H54 (cell line): ENCODE results near the gene LDAH.

ENCODE experiments used
- DNase-seq: peaks from one replicate; pipeline ENCODE4 v3.0.0; 2011; ENCODE audit warnings: low spot score, mixed read lengths; ENCODE audit not compliant: insufficient read length
- FAIRE-seq: peaks from 3 replicates; lab custom pipeline; 2011; peaks lifted over from hg19 to GRCh38; lab: Jason Lieb, UNC
- POLR2A ChIP-seq: IDR thresholded peaks from 2 replicates; pipeline ENCODE4 v1.6.1; 2011; ENCODE audit warnings: low read depth, mild to moderate bottlenecking, low read length

Gene LDAH

DNA sequence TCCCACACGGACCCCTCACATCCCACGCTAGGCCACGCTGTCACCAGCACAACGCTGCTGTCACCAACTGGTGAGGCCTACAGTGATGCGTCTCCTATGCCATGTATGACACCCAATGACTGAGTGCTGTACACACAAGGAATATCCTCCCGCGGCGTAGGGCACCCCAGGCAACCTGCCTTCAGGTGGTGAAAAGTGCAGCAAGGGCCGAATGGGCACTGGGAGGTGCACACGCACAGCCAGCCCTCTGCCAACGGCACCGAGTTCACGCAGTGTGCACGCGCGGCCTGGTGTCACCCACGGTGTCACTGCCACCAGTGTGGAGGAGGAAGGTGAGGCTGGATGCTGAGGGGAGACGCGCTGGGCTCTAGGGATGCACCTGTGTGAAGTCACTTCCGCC lies 176.5 kb downstream of the LDAH start:
- FAIRE-seq (no peak), DNase-seq (no peak)
- no peak for TF ChIP-seq POLR2A

DNA sequence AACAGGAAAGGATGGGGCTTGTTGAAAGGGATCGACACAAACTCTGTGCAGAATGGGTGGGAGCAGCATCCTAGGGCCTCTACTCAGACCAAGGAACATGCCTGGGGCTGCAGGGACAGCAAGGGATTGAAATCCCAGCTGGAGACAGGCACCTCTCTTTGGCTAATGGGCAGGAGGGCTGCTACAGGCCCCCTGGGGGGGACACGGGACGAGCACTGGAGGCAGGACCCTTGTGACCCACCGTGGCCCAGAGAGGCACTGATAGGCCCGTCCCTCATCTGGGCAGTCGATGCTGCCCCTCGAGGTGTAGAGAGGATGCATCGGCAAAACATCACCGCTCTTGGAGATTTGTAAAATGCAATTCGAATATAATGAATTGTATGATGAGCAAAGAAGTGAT lies 177.1 kb downstream of the LDAH start:
- no peak for DNase-seq
- FAIRE-seq: no peak
- TF ChIP-seq POLR2A: no peak

DNA sequence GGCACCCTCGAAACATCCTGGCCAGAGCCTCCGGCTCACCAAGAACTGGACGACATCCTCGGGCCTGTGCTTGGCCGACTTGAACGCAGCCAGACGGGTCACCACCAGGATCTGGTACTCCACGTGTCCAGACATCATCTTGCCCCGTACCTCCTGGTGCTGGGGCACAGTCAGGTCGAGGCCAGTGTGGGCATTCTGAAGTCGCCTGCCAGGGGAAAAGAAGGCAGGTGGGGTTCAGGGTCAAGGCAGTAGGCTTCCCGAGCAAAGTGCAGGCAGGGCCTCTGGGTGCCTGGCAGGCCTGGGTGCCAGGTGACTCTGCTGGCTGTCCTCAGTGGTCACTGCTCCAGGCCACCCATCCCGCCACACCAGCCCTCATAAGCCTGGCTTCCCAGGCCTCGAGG lies 177.6 kb downstream of the LDAH start:
- no peak for TF ChIP-seq POLR2A
- no peak for FAIRE-seq
- DNase-seq: no peak

DNA sequence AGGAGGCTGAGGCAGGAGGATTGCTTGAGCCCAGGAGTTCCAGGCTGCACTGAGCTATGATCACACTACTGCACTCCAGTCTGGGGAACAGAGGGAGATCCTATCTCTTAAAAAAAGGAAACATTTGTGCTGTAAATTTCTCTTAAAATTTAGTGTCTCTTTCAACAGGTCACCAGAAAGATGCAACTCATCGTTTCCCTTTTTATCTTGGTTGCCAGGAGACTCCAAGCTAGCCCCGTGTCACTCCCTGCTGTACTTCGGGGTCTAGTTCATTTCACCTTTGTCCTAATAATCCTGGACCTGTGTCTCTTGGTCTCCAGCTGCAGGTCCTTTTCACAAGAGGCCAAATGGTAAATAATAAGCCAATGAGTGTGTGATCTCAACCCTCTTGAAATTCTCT lies 179.1 kb downstream of the LDAH start:
- no peak for TF ChIP-seq POLR2A
- FAIRE-seq (no peak), DNase-seq (no peak)

DNA sequence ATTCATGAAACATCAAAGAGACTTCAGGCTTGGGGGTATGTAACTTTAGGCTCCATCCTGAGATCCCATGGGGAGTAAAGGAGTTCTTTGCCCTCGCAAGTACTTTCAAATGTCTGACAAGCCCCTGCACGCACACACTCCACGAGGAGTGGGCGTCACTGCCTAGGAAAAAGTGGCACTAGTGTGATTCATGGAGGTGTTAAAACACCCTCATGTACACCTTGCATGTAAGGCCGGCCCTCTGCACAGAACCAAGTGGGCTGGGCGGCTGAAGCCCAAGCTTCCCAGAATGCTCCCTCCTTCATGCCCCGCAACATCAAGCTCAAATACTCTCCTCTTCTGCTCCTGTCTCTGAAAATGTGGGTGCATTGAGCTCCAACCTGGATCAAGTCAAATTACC lies 179.8 kb downstream of the LDAH start:
- DNase-seq: no peak
- no peak for FAIRE-seq
- no peak for TF ChIP-seq POLR2A

DNA sequence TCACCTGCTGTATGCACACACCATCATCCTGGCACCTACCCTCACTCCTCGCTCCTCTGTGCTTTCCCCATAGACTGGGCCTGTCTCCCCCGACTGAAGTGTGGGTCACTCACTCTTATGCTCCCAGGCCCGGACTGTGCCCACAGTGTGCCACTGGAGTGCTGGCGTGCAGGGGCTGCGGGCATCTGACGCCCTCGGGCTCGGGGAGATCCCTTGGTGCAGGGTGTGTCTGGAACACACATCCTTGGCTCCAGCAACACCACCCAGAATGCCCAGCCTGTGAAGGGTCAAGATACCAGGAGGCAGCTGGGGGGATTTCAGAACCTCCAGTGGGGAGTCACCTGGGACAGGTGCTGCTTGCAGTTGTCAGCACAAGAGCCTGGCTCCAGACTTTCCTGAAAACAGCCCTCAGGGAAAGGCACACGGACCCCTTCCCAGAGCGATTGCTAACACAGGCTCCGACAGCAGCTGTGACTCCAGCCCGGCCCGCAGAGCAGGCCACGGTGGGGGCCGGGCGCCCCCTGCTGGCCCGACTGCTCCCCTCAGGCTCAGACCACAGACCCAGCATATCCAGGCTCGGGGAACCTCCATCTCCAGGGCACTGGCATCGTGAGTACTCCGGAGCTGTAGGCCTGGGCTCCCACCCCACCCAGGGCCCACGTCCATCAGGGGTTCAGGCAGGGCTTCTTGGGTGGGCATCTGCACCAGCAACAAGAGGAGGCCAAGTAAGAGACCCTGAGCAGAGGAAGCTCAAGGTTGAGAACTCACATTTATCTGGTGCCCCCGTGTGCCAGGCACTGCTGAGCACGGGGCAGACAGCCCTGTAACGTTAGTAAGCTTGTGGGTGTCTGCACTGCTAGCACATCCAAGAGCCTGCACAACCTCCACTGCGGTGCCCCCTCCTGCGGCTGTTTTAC lies 180.6 kb downstream of the LDAH start:
- TF ChIP-seq POLR2A: no peak
- DNase-seq (peak; percentile 87), FAIRE-seq (no peak)

DNA sequence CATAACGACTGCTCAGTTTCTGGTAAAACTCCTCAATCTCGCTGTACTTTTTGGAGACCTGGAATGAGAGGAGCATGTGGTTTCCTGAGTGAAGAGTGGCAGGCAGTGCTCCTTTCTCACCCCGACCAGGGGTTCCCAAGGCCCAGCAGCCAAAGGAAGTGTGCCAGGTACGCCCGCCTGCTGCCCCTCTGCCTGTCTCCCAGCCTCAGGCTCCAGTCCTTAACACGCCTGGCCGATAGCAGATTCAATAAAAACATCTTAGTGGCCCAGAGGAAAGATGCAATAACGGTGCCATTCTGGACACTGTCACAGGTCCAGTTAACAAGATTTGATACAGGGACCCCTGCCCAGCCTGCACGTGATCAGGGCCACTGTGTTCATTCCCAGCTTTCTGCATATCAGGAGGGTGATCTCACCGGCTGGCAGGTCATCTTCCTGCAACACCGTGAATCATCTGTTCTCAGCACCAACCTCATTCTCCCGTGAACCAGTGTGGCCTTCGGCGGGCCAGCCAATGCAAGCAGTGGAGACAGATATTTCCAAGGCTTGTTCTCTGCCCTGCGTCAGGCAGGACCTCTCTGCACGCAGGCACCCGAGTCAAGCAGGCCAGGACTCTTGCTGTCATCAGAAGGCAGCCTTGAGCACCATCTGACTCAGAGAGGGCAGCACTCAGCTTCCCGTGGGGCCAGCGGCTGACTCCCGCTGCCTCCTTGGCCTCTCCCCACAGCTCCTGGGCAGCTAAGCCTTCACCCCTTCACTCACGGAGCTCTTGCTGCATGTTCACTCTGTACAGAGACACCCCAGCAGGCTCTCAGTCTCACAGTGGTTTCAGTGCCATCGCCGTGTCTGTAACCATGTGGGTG lies 181.5 kb downstream of the LDAH start:
- DNase-seq (peak; percentile 71), FAIRE-seq (no peak)
- no peak for TF ChIP-seq POLR2A

DNA sequence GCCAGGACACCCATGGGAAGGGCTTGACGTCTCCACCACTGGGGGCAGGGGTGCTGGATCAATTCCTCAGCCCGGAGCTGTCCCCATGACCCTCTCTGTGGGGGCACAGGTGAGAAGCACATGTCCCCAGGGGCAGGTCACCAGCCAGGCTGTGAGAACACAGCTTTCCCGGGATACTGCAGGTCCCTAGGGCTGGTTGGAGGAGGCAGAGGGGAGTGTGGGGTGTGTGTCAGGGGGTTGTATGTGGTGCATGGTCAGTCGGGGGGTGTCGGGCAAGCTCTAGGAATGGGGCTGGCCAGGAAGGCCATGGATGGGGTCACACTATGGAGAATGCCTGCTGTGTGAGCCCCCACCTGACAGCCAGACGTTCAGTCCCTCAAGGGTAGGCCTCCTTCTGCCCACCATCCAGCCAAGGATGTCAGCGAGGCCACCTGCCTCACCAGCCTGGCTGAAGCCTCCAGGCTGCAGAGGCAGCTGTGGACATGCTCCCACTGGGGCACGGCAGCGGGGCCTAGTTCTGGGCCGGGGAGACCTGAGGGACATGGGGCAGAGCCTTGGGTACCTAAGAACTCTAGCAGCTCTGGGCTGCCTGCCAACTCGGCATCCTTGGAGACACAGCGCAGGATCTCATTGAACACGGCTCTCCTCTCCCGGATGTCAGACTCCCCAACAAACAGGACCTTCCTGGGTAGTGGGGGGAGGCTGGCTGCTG lies 182.3 kb downstream of the LDAH start:
- DNase-seq (no peak), FAIRE-seq (no peak)
- no peak for TF ChIP-seq POLR2A

DNA sequence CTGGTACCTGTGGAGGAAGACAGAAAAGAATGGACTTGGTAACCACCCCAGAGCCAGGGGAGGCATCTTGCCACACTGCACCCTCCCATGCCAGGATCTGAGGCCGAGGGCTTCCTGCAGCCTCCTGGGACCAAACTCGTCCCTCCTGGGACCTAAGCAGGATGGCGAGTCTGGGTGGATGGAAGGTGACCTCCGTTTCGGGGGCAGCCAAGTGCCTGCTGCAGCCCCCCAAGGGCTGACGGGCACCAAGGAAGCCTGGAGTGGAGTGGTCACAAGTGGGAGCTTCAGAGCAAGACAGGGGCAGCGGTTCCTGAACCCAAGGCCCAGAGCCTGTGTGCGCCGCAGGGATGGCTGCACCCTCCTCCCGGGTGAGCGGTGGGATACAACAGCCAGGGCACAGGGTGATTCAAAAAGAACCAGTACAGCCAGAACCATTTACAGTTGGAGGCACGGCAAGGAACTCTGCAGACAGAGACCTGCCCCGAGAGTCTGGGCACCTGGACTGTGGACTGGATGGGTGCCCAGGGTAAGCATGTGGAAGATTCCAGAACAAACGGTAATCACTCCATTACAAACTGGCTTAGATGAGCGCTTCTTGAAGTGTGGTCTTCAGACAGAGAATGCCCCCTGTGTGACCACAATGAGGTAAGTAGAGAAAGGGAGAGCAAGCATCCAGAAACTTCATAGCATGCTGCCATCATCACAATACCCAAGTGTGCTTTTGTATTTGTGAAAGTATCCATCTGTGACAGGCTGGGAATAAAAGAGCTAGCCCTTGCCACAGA lies 184.1 kb downstream of the LDAH start:
- FAIRE-seq (no peak), DNase-seq (no peak)
- no peak for TF ChIP-seq POLR2A

DNA sequence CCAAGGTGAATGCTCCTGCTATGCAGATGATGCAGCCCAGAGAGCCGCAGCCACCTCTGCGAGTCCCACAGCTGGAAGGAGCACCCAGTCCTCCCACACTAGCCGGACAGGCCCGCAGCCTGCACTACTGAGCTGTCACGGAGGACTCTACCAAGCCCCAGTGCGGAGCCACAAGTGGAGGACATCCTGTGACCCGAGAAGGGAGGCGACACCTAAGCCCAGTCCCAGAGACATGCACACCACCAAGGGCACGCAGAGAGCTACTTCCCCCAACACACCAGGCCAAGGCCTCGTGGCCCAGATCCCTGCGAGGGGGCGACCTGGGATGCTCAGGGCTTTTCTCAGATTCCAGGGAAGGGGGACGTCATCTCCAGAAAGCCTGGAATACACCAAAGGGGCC lies 184.9 kb downstream of the LDAH start:
- DNase-seq: no peak
- no peak for TF ChIP-seq POLR2A
- no peak for FAIRE-seq

DNA sequence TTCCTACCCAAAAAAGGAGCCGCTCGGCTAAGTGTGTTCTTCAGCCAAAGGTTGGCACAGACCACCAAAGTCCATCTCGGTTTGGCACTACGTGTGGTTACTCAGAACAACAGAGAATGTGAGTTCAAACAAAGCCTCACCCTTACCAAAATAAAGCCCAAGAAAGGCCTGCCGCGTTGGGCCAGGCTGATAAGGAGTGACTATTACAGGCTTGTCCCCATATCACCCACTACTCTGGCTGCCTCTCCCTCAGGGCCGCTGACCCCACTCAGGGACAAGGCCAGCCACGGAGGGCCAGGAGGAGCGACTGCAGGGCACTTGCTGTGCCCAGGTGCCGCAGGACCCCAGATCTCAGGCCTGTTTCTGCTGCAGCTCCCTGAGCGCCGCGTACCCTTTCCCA lies 185.8 kb downstream of the LDAH start:
- no peak for TF ChIP-seq POLR2A
- no peak for FAIRE-seq
- DNase-seq: no peak

DNA sequence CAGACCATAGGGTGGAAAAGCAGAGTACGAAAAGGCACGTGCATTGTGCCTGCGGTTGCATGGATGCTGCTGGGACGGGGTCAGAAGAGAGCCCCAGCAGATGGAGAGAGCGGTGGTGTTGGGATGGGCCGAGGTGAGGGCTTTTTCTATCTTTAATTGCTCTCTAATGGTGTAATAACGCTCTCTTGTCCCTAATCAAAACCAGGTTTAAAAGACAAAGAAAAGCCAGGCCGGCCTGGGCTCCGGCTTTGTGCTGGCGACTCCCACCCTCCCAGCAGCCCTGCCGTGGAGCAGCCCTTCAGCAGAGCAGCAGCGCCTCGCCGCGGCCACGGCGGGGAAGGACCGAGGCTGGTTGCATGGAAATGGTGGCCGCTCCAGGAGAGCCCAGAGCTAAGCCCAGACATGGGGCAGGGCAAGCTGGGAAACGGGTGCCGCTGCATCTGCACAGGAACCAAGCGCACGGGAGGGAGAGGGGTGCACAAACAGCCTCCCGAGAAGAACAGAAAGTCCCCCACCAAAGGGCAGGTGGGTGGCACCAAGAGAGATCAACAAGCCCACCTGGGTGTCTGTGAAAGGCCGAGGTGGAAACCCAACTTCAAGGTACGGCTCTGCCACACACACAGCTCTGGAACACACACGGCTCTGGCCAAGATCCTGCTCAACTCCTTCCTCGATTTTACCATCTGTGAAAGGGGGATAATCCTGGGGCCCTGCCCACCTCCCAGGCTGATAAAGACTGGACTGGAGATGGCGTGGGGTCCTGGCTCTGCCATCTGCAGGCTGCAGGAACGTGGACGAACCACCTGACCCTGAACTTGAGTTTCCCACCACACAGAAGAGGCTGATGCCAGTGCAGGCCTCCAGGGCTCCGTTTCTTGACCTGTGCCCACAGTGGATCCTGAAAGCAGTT lies 187.0 kb downstream of the LDAH start:
- TF ChIP-seq POLR2A: no peak
- FAIRE-seq (peak; percentile 30), DNase-seq (peak; percentile 86)
